Measurements from ENCODE around the gene CYTH1.
"Not testable (repeated sequence)": the region's sequence is repeated elsewhere in the genome, so short reads cannot be mapped to it uniquely, and the experiment has no call there.

Gene CYTH1

GRCh38 chr17:78784352-78784751 is 2.3 kb upstream of the CYTH1 start:
- Histone ChIP-seq H3K4me3 (ENCODE audit: low read depth in 1 of 2, low read length in 2 of 2) (no peak overlapping the region), H3K9ac (ENCODE audit: low read length) (no peak overlapping the region), H3K9me3 (ENCODE audit: low read length) (no peaks in the 10 kb centered on the region), H3K27me3 (ENCODE audit: control insufficient read depth in 1 of 2, insufficient read depth in 2 of 2, low read length in 2 of 2) (no peaks in the 10 kb centered on the region), H3K4me1 (ENCODE audit: insufficient read depth, low read length) (peaks cover 4% of the 10 kb centered on the region), H3K36me3 (ENCODE audit: insufficient read depth, low read length) (no peaks in the 10 kb centered on the region), H3K27ac (ENCODE audit: low read depth, low read length) (no peak overlapping the region)

DNA sequence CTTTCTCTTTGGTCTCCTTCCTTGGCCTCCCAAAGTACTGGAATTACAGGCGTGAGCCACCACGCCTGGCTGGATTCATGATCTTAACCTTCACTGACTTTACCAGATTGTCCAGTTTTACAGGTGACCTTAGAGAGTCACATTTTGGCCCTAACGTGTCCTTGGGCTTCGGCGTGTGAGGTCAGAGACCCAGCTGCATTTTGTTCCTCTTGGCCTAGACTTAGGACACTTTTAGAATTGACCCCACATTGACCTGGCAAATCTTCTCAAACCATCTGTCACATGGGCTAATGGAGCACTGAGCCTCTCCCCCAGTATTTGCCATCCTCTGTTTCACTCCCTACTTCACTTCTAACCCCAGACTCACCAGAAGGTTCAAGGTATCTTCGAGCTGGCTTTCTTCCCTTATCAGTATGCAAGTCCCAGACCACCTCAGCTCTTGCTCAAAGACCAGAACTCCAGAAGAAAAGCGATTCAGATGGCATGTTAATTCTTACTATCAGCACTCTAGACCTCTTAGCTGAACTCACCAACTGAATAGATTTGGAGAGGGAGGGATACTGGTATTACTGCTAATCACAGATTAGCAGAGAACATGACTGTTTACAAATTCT is 1.7 kb upstream of the CYTH1 start:
- no peaks in the 10 kb centered on the region for H3K27me3 ChIP-seq (ENCODE audit: control insufficient read depth in 1 of 2, insufficient read depth in 2 of 2, low read length in 2 of 2)
- H3K36me3 ChIP-seq (ENCODE audit: insufficient read depth, low read length), result no peaks in the 10 kb centered on the region
- no peak overlapping the region for H3K9ac ChIP-seq (ENCODE audit: low read length)
- H3K4me1 ChIP-seq (ENCODE audit: insufficient read depth, low read length), result no peaks in the 10 kb centered on the region
- no peak overlapping the region for H3K4me3 ChIP-seq (ENCODE audit: low read depth in 1 of 2, low read length in 2 of 2)
- no peaks in the 10 kb centered on the region for H3K9me3 ChIP-seq (ENCODE audit: low read length)
- no peak overlapping the region for H3K27ac ChIP-seq (ENCODE audit: low read depth, low read length)

GRCh38 chr17:78781104-78781892 is 775 bp downstream of the CYTH1 start:
- Histone ChIP-seq H3K9ac (ENCODE audit: low read length) (peak overlapping the region; percentile 33), H3K36me3 (ENCODE audit: insufficient read depth, low read length) (no peaks in the 10 kb centered on the region), H3K27ac (ENCODE audit: low read depth, low read length) (peak overlapping the region; percentile 85), H3K27me3 (ENCODE audit: control insufficient read depth in 1 of 2, insufficient read depth in 2 of 2, low read length in 2 of 2) (no peaks in the 10 kb centered on the region), H3K4me1 (ENCODE audit: insufficient read depth, low read length) (no peaks in the 10 kb centered on the region), H3K9me3 (ENCODE audit: low read length) (no peaks in the 10 kb centered on the region), H3K4me3 (ENCODE audit: low read depth in 1 of 2, low read length in 2 of 2) (peak overlapping the region; percentile 64 to 96)

DNA sequence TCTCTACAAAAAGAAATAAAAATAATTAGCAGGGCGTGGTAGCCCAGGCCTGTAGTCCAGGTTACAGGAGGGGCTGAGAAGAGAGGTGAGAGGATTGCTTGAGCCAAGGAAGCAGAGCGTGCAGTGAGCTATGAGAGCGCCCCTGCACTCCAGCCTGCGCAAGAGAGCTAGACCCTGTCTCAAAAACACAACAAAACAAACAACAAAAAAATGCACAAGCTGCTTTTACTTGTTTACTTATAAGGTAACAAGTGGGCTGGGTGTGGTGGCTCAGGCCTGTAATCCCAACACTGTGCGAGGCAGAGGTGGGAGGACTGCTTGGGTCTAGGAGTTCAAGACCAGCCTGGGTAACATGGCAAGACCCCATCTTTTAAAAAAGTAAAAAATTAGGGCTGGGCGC is 1.7 kb downstream of the CYTH1 start:
- H3K4me1 ChIP-seq (ENCODE audit: insufficient read depth, low read length), result no peaks in the 10 kb centered on the region
- no peaks in the 10 kb centered on the region for H3K9me3 ChIP-seq (ENCODE audit: low read length)
- H3K4me3 ChIP-seq (ENCODE audit: low read depth in 1 of 2, low read length in 2 of 2), result no peak overlapping the region
- H3K27ac ChIP-seq (ENCODE audit: low read depth, low read length), result no peak overlapping the region
- H3K27me3 ChIP-seq (ENCODE audit: control insufficient read depth in 1 of 2, insufficient read depth in 2 of 2, low read length in 2 of 2), result no peaks in the 10 kb centered on the region
- no peaks in the 10 kb centered on the region for H3K36me3 ChIP-seq (ENCODE audit: insufficient read depth, low read length)
- H3K9ac ChIP-seq (ENCODE audit: low read length), result no peak overlapping the region

DNA sequence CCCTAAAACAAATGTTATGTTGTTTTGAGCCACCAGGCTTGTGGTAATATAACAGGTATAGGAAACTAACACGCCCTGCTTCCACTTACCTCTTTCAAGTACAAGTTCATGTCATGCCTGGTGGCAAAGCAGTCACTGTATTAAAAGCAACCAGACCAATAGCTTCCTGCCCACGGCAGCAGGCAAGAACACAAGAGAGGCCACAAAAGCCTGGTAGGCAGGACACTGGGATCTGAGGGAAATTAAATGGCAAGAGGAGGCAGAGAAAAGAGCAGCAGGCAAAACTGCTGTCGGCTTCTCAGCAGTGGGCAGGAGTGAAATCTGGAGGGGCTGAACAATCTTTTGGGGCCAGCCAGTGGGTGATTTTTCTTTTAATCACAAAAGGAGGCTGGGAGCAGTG is 2.2 kb downstream of the CYTH1 start:
- Histone ChIP-seq H3K27me3 (ENCODE audit: control insufficient read depth in 1 of 2, insufficient read depth in 2 of 2, low read length in 2 of 2) (no peaks in the 10 kb centered on the region), H3K27ac (ENCODE audit: low read depth, low read length) (peak overlapping the region; percentile 42), H3K9me3 (ENCODE audit: low read length) (no peaks in the 10 kb centered on the region), H3K9ac (ENCODE audit: low read length) (no peak overlapping the region), H3K4me3 (ENCODE audit: low read depth in 1 of 2, low read length in 2 of 2) (no peak overlapping the region), H3K4me1 (ENCODE audit: insufficient read depth, low read length) (no peaks in the 10 kb centered on the region), H3K36me3 (ENCODE audit: insufficient read depth, low read length) (no peaks in the 10 kb centered on the region)

DNA sequence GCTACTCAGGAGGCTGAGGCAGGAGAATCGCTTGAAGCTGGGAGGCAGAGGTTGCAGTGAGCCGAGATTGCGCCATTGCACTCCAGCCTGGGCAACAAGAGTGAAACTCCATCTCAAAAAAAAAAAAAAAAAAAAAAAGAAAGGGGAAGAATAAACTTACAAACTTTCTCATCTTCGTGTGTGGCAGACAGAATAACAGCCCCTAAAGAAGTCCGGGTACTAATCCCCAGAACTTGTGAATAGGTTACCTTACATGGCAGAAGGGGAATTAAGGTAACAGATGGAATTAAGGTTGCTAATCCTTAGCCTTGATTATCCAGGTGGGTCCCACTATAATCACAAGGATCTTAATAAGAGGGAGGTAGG is 2.8 kb downstream of the CYTH1 start:
- H3K4me1 ChIP-seq (ENCODE audit: insufficient read depth, low read length); H3K9me3 ChIP-seq (ENCODE audit: low read length); H3K9ac ChIP-seq (ENCODE audit: low read length); H3K36me3 ChIP-seq (ENCODE audit: insufficient read depth, low read length); H3K4me3 ChIP-seq (ENCODE audit: low read depth in 1 of 2, low read length in 2 of 2); H3K27me3 ChIP-seq (ENCODE audit: control insufficient read depth in 1 of 2, insufficient read depth in 2 of 2, low read length in 2 of 2): not testable (repeated sequence)
- H3K27ac ChIP-seq (ENCODE audit: low read depth, low read length), result peak overlapping the region; percentile 42

DNA sequence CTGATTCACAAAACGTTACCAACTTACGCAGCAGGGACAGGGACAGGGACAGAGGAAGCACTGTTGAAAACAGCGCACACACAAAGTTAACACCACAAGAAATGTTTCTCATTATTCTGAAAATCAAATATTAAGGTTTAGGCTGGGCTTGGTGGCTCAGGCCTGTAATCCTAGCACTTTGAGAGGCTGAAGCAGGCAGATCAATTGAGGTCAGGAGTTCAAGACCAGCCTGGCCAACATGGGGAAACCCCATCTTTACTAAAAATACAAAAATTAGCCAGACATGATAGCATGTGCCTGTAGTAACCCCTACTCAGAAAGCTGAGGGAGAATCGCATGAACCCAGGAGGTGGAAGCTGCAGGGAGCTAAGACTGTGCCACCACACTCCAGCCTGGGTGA is 4.2 kb downstream of the CYTH1 start:
- H3K9ac ChIP-seq (ENCODE audit: low read length), result no peak overlapping the region
- H3K9me3 ChIP-seq (ENCODE audit: low read length), result no peaks in the 10 kb centered on the region
- no peaks in the 10 kb centered on the region for H3K4me1 ChIP-seq (ENCODE audit: insufficient read depth, low read length)
- H3K27ac ChIP-seq (ENCODE audit: low read depth, low read length), result no peak overlapping the region
- no peaks in the 10 kb centered on the region for H3K27me3 ChIP-seq (ENCODE audit: control insufficient read depth in 1 of 2, insufficient read depth in 2 of 2, low read length in 2 of 2)
- H3K36me3 ChIP-seq (ENCODE audit: insufficient read depth, low read length), result no peaks in the 10 kb centered on the region
- no peak overlapping the region for H3K4me3 ChIP-seq (ENCODE audit: low read depth in 1 of 2, low read length in 2 of 2)

- Histone ChIP-seq H3K4me1 (ENCODE audit: insufficient read depth, low read length) (no peaks in the 10 kb centered on the region), H3K9me3 (ENCODE audit: low read length) (no peaks in the 10 kb centered on the region), H3K36me3 (ENCODE audit: insufficient read depth, low read length) (no peaks in the 10 kb centered on the region), H3K9ac (ENCODE audit: low read length) (no peak overlapping the region), H3K27me3 (ENCODE audit: control insufficient read depth in 1 of 2, insufficient read depth in 2 of 2, low read length in 2 of 2) (no peaks in the 10 kb centered on the region), H3K27ac (ENCODE audit: low read depth, low read length) (peak overlapping the region; percentile 2), H3K4me3 (ENCODE audit: low read depth in 1 of 2, low read length in 2 of 2) (no peak overlapping the region)
Observed at GRCh38 chr17:78774956-78775571, 7.0 kb downstream of the CYTH1 start.

- Histone ChIP-seq H3K4me3 (ENCODE audit: low read depth in 1 of 2, low read length in 2 of 2) (no peak overlapping the region), H3K27ac (ENCODE audit: low read depth, low read length) (no peak overlapping the region), H3K27me3 (ENCODE audit: control insufficient read depth in 1 of 2, insufficient read depth in 2 of 2, low read length in 2 of 2) (no peaks in the 10 kb centered on the region), H3K9ac (ENCODE audit: low read length) (no peak overlapping the region), H3K4me1 (ENCODE audit: insufficient read depth, low read length) (no peaks in the 10 kb centered on the region), H3K36me3 (ENCODE audit: insufficient read depth, low read length) (no peaks in the 10 kb centered on the region), H3K9me3 (ENCODE audit: low read length) (no peaks in the 10 kb centered on the region)
Observed at GRCh38 chr17:78774453-78774852, 7.6 kb downstream of the CYTH1 start.

- no peak overlapping the region for H3K27ac ChIP-seq (ENCODE audit: low read depth, low read length)
- H3K4me3 ChIP-seq (ENCODE audit: low read depth in 1 of 2, low read length in 2 of 2), result no peak overlapping the region
- no peak overlapping the region for H3K9ac ChIP-seq (ENCODE audit: low read length)
- no peaks in the 10 kb centered on the region for H3K9me3 ChIP-seq (ENCODE audit: low read length)
- peaks cover 3% of the 10 kb centered on the region for H3K4me1 ChIP-seq (ENCODE audit: insufficient read depth, low read length)
- H3K27me3 ChIP-seq (ENCODE audit: control insufficient read depth in 1 of 2, insufficient read depth in 2 of 2, low read length in 2 of 2), result no peaks in the 10 kb centered on the region
- H3K36me3 ChIP-seq (ENCODE audit: insufficient read depth, low read length), result no peaks in the 10 kb centered on the region
Observed at GRCh38 chr17:78771758-78772382, 10.2 kb downstream of the CYTH1 start.

GRCh38 chr17:78769196-78769773 is 12.8 kb downstream of the CYTH1 start:
- no peaks in the 10 kb centered on the region for H3K27me3 ChIP-seq (ENCODE audit: control insufficient read depth in 1 of 2, insufficient read depth in 2 of 2, low read length in 2 of 2)
- H3K4me3 ChIP-seq (ENCODE audit: low read depth in 1 of 2, low read length in 2 of 2), result no peak overlapping the region
- no peak overlapping the region for H3K9ac ChIP-seq (ENCODE audit: low read length)
- peaks cover 3% of the 10 kb centered on the region for H3K4me1 ChIP-seq (ENCODE audit: insufficient read depth, low read length)
- H3K27ac ChIP-seq (ENCODE audit: low read depth, low read length), result no peak overlapping the region
- no peaks in the 10 kb centered on the region for H3K9me3 ChIP-seq (ENCODE audit: low read length)
- no peaks in the 10 kb centered on the region for H3K36me3 ChIP-seq (ENCODE audit: insufficient read depth, low read length)

Measured in muscle layer of colon (tissue), 2 donors.